Inflammatory macrophage treated with lipopolysaccharide for 4 hours (primary cell): Measurements from ENCODE around the gene C1QTNF12.
"Not testable (repeated sequence)": the region's sequence is repeated elsewhere in the genome, so short reads cannot be mapped to it uniquely, and the experiment has no call there.

Experiments used
- DNase-seq: peaks from one replicate; pipeline ENCODE4 v3.0.0-alpha.2; 2020

C1QTNF12 gene

DNA sequence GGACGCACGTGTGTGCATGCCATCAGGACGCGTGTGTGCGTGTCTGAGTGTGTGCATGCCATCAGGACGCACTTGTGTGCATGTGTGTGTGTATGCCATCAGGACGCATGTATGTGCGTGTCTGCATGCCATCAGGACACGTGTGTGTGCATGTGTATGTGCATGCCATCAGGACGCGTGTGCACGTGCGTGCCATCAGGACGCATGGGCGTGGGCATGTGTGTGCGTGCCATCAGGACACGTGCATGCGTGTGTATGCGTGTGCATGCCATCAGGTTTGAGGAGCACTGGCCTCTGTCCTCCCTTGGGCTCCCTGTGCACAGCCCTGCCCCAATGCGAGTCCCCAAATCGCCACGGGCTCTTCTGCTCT, 12.6 kb upstream of the C1QTNF12 start:
- DNase-seq, result no peak

DNA sequence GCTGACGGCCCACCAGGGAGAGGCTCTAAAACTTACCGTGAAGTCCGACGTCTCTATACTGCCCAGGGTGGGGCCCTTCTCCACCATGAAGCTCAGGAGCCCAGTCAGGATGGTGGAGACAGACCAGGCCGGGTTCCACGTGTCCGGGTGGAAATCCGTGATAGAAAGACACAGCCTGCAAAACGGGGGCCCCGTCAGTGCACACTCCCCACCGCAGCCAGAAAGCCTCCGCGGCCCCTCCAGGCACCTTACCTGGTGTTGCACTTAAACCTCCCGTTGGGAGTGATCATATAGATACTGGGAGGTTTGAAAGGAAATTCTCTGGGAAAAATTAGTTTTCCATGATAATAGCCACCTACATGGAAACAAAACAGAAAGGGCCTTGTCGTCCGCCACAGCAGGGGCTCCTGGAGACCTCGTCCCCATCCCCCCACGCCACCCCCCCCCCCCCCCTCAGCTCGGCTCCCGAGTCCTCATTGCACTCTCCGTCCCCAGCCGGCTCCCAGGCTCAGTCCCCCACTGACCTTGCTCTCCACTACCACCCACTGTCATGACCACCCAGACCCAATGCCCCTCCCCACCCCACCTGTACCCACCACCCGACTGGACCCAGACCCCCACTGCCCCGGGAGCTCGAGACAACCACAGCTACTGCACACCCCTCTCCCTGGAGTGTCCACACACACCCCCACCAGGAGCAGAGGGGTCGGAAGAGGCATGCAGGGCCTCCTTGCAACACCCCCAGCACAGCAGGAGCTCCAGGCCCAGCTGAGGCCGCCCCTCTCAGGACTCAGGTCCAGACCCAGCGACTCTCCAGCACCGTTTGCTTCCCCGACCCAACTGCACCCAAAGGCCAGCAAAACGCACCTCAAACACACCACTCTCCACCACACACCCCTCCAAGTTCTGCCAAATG, 10.7 kb upstream of the C1QTNF12 start:
- no peak for DNase-seq

DNA sequence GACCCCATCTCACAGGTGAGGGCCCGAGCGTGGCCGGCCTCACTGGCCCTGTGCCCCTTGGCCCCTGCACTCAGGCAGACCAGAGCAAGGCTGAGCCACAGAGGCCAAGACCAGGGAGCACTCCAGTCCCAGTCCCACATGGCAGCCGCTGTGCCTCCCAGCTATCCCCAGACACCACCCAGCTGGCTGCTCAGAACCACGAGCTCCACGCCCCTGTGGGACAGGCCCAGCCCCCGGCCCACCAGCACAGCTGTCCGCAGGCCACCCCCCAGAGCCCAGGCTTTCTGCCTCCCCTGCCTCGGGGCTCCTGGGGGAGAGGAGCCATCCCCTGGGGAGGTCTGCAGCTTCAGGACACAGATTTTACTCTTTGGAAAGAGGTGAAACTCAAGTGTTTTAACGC, 9.1 kb upstream of the C1QTNF12 start:
- DNase-seq, result no peak

DNA sequence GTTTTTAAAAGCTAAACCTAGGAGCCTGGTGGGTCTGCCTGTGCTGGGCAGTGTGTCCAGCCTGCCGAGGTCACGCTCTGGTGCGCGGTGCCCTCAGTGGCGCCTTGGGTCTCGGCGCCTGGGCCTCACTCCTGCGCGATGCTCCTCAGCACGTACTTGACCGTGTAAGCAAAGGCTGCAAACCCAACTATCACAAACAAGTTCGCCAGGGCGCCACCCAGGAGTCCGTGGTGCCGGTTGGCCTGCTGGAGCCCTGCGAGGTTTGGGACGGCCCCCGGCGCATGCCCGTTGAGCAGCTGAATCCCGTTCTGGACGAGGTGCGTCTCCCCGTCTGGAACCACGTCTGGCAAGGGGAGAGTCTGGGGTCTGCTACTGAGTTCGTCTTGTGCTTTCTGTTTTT, 8.6 kb upstream of the C1QTNF12 start:
- DNase-seq, result no peak

DNA sequence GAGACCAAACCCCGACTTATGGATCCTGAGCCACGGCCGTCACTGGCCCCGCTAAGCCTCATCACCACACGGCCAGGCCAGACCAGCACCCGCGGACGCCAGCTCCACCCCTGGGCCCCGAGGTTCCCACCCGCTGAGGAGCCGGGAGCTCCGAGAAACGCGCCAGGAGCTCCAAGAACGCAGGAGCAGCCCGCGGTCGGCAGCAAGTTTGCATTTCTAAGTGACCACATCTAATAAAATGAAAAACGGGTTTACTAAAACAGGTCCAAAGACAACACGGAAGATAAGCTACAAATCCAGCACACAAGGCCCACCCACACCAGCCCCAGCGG, 8.1 kb upstream of the C1QTNF12 start:
- DNase-seq, result no peak

DNA sequence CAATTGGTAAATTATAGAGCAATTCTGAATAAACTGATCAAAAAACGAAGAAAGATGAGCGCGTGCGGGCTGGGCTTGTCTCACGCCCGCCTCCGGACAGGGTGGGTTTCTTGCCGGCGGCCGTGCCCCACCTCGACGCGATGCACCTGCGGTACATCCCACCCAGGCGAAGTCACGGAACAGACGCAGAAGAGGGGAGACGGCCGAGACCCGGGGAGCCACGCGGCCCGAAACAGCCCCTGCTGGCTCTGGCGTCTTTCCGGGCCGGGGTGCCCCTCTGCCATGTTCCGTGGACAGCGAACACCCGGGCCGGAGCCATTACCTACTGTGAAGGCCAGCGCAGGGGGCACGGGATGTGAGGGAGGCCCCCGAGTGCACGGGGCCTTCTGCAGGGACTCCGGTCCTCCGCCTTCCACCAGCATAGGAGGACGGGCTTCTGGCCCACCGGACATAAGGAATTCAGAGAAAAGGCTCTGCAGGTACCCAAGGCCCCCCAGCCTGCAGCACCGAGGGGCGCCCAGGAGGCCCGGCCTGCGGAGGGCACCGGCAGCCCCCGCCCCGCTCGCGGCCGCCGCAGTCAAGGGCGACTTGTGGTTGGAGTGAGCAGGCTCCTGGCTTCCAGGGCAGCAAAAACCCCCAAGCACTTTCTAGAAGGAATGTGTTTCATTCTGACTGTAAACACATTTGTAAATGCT, 7.6 kb upstream of the C1QTNF12 start:
- DNase-seq, result no peak

DNA sequence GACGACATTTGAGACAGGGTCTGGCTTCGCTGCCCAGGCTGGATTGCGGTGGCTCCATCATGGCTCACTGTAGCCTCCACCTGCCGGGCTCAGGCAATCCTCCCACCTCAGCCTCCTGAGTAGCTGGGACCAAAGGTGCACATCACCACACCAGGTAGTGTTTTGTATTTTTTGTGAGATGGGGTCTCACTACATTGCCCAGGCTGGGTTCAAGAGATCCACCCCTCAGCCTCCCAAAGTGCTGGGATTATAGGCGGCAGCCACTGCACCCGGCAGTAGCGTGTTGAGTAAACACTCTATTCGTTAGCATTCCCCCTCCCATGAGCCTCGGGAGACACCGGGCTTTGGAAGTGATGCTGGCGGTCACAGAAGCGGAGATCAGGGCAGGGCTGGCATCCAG, 6.8 kb upstream of the C1QTNF12 start:
- DNase-seq, result no peak

DNA sequence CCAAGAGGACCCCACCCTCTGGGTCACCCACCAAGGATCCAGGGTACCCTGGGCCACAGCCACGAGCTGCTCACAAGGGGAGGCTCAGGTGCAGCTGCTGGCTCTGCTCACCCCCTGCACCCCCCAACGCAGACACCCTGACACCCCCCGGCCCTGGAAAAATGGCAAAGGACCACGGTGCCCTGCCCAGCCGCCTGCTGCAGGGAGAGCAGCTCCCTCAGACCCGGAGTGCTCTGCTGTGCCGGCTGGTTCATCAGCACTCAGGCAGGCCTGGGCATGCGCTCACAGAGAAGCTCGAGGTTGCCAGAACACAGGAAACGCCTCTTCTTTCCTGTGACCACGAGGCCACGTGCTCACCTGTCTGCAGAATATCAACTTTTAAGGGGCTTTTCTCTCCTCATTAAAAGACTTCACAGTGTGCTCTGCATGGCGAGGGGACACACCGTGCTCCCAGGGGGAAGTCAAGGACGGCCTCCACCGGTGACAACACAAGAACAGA, 4.3 kb upstream of the C1QTNF12 start:
- no peak for DNase-seq

DNA sequence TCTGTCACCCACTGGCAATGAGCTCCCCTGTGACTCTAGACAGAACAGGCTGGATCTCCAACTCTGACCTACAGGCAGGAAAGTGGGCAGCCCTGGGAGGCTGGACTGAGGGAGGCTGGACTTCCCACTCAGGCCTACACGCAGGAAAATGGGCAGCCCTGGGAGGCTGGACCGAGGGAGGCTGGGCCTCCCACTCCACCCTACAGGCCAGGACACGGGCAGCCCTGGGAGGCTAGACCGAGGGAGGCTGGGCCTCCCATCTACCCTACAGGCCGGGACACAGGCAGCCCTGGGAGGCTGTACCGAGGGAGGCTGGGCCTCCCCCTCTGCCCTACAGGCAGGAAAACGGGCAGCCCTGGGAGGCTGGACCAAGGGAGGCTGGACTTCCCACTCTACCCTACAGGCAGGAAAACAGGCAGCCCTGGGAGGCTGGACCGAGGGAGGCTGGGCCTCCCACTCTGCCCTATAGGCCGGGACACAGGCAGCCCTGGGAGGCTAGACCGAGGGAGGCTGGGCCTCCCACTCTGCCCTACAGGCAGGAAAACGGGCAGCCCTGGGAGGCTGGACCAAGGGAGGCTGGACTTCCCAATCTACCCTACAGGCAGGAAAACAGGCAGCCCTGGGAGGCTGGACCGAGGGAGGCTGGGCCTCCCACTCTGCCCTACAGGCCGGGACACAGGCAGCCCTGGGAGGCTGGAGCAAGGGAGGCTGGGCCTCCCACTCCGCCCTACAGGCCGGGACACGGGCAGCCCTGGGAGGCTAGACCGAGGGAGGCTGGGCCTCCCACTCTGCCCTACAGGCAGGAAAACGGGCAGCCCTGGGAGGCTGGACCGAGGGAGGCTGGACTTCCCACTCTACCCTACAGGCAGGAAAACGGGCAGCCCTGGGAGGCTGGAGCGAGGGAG, 1.7 kb upstream of the C1QTNF12 start:
- DNase-seq, result not testable (repeated sequence)

DNA sequence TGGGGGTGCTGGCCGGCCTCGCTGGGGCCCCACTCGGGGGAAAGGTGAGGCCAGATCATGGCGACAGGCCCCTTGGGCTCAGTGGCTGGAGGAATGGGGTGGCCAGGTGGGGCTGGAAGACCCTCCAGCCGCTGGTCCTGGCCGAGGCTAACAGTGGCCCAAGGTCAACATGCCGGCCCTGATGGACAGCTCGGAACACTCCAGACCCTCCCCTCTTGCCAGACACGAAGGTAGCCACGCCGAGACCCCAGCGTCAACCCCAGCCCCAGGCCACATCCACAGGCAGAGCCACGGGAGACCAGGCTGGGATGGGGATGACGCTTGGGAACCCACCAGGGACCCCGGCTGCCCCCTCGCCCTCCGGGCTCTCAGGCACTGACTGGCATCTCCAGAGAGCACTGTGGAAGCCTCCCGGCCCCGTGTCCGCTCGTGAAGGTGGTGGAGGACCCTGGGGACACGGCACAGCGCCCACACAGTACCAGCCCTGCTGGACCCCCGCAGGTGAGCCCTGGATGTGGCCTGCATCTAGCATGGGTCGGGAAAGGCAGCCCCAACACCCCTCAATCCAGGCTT, 905 bp upstream of the C1QTNF12 start:
- DNase-seq, result no peak

DNA sequence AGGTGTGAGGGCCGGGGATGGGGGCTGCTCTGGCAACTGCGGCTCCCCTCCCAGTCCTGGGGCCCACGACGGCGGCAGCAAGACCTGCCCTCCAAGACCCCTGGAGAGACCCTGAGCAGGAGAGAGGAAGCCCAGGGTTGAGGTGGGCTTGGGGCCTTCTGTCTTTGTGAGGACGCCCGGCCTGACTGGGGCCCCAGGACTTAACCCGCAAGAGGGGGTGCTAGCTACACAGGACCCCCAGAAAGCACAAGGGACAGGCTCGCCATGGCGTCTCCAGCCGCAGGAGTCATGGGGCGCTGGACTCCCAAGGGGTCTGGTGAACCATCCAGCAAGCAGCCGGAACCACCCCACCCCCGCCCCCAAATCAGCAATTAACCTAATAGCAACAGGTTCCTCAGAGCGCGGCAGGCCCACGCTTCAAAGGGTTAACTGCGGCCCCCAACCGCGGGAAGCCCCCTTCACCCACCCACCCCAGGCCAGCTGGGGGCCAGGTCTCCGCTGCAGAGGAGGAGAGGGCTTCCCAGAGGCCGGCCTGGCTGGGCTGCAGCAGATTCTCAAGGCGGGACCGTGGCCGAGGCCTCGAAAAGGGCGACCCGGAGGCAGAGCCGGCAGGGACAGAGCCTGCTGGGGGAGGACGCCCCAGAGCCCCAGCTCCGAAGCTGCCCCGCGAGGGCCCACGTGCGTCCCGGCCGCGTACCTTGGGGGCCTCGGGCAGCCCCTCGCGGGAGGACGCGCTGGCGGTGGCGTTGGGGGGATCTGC, 525 bp downstream of the C1QTNF12 start:
- DNase-seq, result no peak

DNA sequence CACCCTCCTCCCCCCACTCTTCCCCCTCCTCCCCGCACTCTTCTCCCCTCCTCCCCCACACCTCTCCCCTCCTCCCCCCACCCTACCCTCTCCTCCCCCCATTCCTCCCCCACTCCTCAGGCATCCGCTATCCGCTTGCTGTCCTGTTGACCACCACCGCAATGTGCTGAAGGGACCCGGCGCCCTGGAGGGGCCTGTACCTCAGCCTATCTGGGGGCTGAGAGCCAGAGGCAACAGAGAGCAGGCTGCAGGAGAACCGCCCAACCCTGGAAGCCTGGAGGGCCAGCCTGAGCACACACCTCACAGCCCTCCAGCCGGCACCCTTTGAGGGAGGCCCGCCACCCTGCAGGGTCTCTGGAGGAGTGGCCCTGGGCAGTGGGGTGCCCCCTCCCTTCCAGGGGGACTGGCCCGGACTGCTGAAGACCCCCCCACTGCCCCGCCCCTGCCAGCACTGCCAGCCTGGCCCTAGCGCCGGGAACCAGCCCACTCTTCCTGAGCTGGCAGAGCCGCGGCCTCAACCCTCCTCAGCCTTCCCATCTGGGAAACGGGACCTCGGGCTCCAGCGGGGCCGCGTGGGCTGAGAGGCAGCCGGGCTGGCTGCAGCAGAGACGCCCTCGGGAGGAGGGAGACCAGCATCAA, 1.2 kb downstream of the C1QTNF12 start:
- DNase-seq, result no peak

DNA sequence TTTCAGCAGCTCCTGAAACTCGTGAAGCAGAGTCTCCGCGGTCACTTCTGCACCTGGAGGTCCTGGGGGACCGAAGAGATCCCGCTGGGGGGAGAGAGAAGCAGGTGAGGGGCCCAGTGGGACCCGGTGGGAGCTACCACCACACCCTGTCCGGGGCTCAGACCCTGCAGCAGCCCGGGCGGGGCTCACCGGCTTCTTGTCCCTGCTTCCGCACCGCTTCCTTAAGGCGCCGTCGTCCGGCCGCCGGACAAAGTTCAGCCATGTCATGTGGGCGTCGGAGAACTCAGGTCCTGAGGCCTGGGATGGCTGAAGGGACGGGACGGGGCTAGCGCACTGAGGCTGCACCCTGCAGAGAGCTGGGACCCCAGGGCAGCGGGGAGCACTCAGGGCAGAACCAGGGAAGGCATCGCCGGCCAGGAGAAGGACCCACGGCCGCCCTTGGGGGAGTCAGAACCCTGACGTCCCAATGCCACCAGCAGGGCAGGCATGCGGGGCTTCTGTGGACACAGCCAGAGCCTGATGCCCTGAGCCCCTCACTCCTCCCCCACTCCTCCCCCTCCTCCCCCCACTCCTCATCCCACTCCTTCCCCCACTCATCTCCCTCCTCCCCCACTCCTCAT, 2.2 kb downstream of the C1QTNF12 start:
- DNase-seq, result no peak

DNA sequence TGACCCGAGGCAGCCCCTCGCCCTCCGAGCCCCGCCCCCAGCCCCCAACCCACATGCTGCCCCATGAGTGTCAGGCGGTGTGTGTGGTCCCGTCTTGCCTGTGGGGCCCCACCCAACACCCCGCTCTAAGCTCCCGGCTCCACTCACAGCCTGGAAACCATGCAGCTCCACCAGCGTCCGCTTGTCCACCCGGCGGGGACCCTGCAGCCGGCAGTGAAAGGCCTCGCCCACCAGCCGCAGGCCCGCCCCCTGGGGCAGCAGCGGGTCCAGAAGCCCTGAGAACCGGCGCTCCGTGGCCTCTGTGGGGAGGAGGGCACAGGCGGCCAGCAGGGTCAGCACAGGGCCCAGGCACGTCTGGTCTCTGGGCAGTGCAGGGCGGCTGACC, 2.7 kb downstream of the C1QTNF12 start:
- DNase-seq, result no peak

DNA sequence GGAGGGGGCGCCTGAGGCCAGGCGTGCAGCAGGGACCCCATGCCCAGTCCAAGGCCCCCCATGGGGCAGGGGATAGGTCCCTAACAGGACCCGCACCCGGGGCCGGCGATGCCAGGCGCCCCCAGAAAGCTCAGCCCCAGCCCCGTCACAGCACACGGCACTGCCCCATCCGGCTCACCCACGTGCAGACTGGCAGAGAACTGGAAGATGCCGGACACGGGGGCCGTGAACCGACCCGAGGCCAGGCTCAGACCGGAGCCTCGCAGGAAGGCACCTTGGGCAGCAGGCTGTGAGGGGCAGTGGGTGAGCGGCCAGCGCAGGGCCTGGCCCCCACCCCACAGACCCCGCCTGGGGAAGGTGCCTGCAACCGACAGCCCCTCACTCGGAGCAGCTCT, 3.3 kb downstream of the C1QTNF12 start:
- DNase-seq, result no peak

DNA sequence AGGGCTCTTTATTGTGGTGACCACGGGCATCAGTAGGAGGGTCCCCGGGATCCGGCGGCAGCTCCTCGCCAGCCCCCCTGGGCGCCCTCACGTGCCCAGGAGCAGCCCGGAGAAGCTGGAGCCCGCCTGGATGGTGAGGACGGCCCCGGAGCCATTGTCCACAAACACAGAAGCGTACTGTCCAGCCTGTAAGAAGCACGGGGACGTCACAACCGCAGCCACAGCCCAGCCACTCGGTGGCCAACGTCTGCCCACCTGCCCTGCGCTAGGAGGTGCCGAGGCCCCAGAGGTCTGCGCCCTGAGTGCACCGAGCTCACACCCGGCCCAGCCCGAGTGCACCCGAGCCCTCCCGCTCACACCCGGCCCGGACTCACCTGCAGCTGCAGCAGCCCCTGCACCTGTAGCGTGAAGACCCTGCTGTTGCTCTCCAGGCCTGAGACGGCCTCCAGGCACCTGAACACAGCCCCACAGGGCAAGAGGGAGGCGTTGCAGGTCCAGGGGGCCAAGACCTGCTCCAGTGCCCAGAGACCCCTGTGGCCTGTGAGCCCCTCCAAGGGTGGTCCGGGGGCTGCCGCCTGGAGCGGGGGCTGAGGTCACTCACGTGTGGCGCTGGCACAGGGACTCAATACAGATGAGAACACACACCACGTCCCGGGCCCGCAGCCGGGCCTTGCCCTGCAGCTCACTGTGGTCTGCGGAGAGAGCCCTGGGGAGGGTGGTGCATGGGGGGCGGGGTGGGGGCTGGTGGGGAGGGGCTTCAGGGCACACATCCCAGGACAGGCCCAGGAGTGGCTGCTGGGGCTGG, 3.9 kb downstream of the C1QTNF12 start:
- DNase-seq, result no peak

DNA sequence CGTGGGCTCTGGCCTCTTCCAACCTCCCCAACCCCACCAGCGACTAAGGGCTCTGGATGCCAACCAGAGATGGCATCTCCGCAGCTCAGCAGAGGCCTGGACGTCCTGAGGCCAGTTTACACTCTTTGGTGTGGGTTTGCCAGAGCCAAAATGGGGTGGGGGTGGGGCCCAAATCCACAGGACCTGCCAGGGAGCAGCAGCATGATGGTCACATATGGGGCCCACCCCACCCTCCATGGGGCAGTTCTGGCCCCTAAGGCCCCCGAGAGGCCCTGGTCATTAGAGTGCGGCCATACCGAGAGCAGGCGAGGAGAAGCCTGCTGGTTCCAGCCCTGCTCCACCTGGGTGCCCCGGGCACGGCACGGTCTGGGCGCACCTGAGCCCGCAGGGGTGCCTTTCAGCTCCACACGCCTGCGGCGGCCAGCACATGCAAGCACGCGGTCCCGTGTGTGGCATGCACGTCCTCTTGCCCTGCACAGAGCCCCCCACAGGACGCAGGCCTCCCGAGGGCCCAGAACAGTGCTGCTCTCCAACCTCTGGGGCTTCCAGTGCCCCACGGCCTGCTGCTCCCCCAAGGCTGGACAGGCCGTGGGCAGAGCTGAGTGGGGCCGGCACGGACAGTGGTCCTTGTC, 4.8 kb downstream of the C1QTNF12 start:
- no peak for DNase-seq

DNA sequence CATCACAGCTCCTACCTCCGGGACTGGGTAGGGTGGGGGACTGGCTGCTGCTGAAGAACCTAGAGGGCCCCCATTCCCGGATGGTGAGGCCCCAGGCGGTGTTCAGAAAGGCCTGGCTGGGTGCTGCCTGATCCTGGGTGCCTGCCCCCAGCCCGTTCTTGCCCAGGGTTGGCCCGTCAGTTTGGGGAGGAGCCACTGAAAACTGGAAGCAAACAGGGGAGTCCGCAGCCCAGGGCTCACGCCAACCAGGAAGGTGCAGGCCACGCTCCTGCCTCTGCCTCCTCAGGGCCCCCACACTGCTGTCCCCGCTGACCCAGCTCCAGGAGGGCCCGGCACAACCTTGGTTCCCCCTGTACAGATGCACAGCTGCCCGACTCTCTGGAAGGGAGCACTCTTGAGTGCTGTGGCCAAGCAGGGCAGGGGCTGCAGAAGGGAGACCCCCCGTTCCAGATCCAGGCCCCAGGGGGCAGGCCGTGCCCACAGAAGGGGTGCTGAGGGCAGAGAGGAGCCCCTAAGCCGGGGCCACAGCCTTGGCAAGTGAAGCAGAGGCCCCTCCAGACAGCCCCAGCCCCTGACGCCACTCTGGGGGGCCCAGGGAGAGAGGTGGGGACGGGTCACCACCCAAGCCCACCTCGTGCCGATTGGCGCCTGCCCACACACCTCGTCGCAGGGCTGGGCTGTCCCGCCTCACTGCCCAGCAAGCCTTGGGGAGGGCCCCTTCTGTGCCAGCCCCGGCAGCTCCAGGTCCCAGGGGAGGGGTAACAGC, 5.5 kb downstream of the C1QTNF12 start:
- DNase-seq, result no peak

DNA sequence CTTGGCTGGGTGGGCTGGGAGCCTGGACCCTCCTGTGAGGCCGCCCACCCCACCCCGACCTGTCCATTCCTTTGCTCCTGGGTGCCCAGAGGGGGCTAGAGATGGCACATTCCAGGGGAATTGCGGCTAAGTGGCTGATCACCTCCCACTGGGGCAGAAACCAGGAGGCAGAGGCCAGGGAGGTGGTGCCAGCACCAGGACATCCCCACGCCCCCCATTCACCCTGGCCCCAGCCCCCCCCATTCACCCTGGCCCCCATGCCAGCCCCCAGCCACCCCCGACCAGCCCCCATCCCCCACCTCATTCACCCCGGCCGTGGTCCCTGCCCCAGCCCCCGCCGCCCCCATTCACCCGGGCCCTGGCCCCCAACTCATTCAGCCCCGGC, 6.2 kb downstream of the C1QTNF12 start:
- DNase-seq, result no peak
